NCI-H1417 treated with DMSO at 0.1 percent for 48 hours (cell line): ENCODE results near the gene DHX8.

Experiments used
- DNase-seq: peaks from one replicate; lab custom pipeline; 2025; lab: John Stamatoyannopoulos, UW

DHX8 gene

GRCh38 chr17:43524945-43525575 lies 41.3 kb downstream of the DHX8 start:
- no peak for DNase-seq

- DNase-seq: no peak
These were observed 43.3 kb downstream of the DHX8 start for GRCh38 chr17:43526886-43527648.

GRCh38 chr17:43528319-43528987 lies 44.7 kb downstream of the DHX8 start:
- no peak for DNase-seq

GRCh38 chr17:43528988-43529814 lies 45.4 kb downstream of the DHX8 start:
- no peak for DNase-seq

- no peak for DNase-seq
These were observed 46.1 kb downstream of the DHX8 start for GRCh38 chr17:43529947-43530287.

- DNase-seq: no peak
These were observed 46.7 kb downstream of the DHX8 start for GRCh38 chr17:43530288-43531081.

GRCh38 chr17:43531082-43531378 lies 47.3 kb downstream of the DHX8 start:
- no peak for DNase-seq

GRCh38 chr17:43531955-43532354 lies 48.2 kb downstream of the DHX8 start:
- DNase-seq: no peak

GRCh38 chr17:43532581-43532980 lies 48.8 kb downstream of the DHX8 start:
- DNase-seq: no peak

- no peak for DNase-seq
These were observed 49.9 kb downstream of the DHX8 start for GRCh38 chr17:43533699-43534098.

GRCh38 chr17:43534909-43535308 lies 51.1 kb downstream of the DHX8 start:
- no peak for DNase-seq

- DNase-seq: no peak
These were observed 52.6 kb downstream of the DHX8 start for GRCh38 chr17:43536236-43536992.

GRCh38 chr17:43540821-43541674 lies 57.3 kb downstream of the DHX8 start:
- DNase-seq: no peak

- no peak for DNase-seq
These were observed 59.1 kb downstream of the DHX8 start for GRCh38 chr17:43542859-43543258.

- no peak for DNase-seq
These were observed 59.5 kb downstream of the DHX8 start for GRCh38 chr17:43543300-43543699.

- DNase-seq: no peak
These were observed 60.2 kb downstream of the DHX8 start for GRCh38 chr17:43543771-43544575.

GRCh38 chr17:43545383-43545632 lies 61.5 kb downstream of the DHX8 start:
- no peak for DNase-seq

- DNase-seq: peak; percentile 45
These were observed 62.8 kb downstream of the DHX8 start, which contains the start of gene ETV4 for GRCh38 chr17:43546319-43547188. Gene ETV4, minus strand, starts transcription at chr17:43546340. Its CDS starts 723 bp downstream, at chr17:43545617.
